Gastrocnemius medialis (tissue), 4 donors: ENCODE data around the gene GGA1.

Source experiments
- POLR2A ChIP-seq, 2 donors: fragments of 450-650 bp; IDR thresholded peaks; one replicate each; pipeline ENCODE4 v1.6.1; 2017; ENCODE audit warnings: antibody characterized with exemption in 2 of 2, mild to moderate bottlenecking in 2 of 2, moderate library complexity in 2 of 2
- TF ChIP-seq, protein P1 (sequence below), 5 experiments: fragments of 450-650 bp in 3 of 5; fragments of 200-600 bp in 2 of 5; sonication (generic) in 2 of 5; IDR thresholded peaks in 4 of 5; conservative IDR thresholded peaks in 1 of 5; 1 replicate in 4 of 5; 2 replicates in 1 of 5; pipeline ENCODE4 v1.5.1; 2016 to 2019; ENCODE audit warnings: antibody characterized with exemption in 5 of 5, mild to moderate bottlenecking in 3 of 5, moderate library complexity in 3 of 5

DNA sequence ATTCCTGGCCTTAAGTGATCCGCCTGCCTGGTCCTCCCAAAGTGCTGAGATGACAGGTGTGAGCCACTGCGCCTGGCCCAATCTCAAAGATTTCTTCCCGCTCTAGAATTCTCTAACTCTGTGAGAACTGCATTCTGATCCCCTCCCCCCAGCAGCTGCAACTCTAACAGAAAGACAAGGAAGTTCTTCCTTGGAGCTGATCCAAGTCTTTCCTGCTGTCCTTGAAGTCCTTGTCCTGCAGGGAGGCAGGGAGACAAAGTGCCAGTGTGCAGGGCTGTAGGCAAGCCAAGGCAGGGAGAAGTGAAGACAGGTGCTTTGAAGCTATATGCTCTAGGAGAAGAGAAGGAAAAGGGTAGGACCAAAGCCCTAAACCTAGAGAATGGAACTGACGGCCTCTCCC lies 9.5 kb upstream of the GGA1 start:
- TF ChIP-seq, protein P1, sequence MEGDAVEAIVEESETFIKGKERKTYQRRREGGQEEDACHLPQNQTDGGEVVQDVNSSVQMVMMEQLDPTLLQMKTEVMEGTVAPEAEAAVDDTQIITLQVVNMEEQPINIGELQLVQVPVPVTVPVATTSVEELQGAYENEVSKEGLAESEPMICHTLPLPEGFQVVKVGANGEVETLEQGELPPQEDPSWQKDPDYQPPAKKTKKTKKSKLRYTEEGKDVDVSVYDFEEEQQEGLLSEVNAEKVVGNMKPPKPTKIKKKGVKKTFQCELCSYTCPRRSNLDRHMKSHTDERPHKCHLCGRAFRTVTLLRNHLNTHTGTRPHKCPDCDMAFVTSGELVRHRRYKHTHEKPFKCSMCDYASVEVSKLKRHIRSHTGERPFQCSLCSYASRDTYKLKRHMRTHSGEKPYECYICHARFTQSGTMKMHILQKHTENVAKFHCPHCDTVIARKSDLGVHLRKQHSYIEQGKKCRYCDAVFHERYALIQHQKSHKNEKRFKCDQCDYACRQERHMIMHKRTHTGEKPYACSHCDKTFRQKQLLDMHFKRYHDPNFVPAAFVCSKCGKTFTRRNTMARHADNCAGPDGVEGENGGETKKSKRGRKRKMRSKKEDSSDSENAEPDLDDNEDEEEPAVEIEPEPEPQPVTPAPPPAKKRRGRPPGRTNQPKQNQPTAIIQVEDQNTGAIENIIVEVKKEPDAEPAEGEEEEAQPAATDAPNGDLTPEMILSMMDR (IDR thresholded peaks at IDR 0.05 in 4 of 5, conservative IDR thresholded peaks at IDR 0.05 in 1 of 5): no peak
- no peak for TF ChIP-seq POLR2A (IDR thresholded peaks at IDR 0.05)
